ENCODE data around the gene ERICH2.
"Not testable (repeated sequence)": the region's sequence is repeated elsewhere in the genome, so short reads cannot be mapped to it uniquely, and the experiment has no call there.

ERICH2 gene, protein sequence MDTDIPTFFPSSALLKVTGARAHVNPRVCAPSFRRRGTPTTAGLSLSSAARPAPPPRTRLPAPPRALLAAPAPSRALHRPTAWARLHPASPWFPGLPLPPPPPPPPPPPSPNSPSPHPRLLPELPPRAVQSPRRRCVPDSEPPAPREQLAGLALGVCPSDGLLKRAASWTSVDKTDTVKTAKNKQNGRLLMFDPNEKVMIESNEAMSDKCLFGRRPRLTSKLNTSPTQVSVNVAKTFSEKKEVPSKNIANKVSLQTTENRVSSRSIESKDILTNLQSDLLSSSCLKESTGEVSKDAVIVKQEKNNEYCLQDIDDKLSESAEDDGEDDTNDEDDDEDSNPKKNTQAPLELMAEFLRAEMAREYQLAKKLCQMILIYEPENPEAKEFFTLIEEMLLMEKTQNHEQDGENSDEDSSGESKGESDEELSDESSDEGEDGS

DNA sequence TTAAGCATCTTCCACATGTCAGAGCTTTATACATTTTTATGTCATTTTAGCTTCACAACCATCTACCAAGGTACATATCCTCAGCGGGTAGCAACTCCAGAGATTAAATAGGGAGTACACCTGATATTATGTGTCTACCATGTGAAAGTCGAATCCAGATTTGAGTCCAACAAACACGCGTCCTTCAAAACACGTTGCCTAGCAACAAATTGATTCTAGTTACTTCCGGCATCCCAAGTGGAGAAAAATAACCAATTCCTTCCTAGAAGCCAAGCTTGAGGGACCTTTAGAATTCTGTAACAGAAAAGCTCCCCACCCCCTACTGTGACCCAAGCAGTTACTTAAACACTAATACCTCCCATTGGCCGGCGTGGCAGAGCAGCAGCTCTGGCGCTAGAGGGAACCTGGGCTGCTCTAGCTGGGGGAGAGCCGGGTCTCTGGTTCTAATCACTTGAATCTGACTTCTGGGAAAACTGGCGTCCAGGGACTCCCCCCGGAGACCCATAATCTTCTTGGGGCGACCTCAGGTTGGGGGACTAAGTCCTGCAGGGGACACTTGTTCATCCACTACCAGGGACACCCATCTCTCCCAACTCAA lies at the start of gene ERICH2:
Gene ERICH2 (plus strand): TSS at position 371 of the 598 bp plus-strand sequence. CDS start 304 bp downstream, outside the sequence.
- peak; percentile 10 for DNase-seq

DNA sequence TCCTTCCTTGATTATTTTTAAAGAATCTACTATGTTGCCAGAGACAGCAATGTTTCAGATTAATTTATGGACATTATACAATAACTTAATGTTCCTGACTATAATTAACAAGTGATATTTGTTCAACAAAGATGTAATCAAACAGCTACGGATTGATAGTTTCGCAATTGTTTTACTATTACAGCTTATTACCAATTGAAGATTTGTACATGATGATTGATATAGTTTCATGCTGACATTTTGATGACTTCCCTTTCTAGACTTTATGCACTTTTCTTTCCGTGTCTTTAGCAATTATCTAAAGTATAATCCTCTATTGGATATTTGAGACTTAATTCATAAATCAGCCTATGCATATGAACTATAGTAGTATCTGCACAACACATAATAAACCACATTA lies 48.5 kb upstream of the ERICH2 start:
- no peak for DNase-seq

DNA sequence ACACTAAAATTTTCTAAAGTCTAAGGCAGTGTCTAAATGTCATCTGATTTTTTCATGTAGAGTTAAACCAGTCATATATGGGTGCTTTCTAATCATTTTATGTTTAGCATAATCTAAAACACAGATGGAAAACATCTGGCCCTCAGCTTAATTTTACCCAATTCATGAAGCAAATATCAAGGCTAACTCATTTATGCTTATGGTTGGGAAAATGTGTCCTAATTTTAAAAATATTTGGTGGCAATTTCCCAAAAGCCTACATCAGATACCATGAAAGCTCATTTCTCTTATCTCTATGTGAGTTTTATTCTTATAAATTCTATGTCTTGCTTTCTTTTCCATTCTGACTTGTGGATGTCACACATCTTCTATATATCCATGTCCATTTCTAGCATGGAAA lies 47.9 kb upstream of the ERICH2 start:
- DNase-seq = no peak

DNA sequence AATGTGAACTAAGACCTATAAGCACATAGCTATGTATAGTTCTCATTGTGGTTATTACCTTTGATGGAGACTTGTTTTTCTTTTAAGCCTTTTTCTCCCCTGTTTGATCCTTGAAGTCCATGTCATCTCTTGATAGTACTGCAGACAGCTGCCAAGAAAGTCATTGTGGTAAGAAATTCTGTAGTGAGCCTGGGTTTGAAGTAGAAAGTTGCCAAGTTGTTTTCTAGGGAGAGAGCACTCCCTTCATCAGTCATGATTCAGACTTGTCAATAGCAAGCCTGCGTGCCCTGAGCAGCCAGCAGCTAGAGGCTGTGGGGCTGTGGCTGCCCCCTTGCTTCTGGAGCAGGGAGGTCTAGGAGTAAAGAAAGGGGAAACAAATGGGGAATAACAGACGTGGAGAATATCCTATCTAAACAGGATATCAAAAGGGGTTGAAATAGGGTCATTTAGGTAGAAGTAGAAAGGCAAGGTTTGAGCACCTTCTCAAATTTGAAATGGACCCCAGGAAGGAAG lies 46.7 kb upstream of the ERICH2 start:
- no peak for DNase-seq

DNA sequence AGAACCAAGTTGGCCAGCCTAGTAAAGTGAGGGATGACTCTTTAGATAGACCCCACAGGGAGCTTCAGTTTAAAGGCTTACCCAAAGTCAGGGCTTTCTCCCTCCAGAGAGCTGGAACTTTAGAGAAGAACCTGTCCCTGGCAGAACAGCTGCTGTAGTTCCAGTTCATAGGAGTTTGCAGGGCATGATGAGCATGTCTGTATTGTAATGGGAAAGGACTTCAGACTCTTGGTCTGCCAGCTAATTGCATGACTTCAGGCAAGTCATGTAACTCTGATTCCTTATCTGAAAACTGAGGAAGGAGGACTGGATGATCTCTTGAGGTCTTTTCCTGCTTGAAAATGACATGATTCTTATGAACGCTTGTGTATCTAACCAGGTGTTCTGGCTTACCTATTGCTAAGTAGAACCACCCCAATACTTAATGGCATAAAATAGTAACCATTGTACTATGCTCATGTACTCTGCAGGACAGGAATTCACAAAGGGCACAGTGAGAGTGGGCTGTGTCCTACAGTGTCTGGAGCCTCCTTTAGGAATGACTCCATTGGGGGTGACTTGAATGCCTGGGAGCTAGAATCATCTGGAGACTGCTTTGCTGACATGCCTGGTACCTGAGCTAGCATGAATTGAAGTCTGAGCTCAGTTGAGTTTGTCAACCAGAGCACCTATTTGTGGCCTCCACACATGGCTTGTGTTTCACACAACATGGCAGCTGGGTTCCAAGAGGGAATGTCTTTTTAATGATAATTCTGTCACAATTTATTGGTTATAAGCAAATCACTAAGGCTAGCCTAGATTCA lies 36.2 kb upstream of the ERICH2 start:
- DNase-seq = no peak

DNA sequence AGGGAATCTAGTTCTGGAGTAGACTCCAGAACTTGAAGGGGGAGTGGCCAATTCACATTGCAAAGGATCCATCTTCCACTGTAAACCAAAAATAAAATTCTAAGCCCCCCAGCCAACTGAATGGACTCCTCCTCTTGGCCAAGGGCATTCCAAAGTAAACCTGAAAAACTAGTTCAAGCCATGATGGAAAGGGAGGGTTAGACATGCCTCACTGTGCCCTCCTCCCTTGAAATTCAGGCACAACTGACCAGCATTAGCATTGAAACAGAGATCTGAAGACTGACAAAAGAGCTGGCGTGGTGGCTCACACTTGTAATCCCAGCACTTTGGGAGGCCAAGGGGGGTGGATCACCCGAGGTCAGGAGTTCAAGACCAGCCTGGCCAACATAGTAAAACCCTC lies 35.6 kb upstream of the ERICH2 start:
- not testable (repeated sequence) for DNase-seq

DNA sequence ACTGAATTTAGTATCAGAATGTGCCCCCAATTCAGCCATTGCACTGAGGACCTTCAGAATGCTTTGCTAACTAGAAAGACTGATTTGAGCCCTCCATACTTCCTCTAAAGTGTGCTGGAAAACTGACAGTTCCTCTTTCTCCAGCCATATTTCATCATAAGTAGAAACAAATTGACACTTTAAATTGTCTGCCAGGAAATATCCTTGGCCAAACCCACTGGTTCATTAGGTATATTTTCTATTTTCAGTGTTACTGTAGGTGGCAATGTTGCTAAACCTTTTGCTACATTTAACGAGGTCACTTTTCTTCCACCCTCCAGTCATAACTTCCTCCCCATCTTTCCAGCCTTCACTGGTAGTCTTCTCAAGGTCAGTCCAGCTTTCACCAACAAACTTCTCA lies 33.5 kb upstream of the ERICH2 start:
- DNase-seq = no peak

DNA sequence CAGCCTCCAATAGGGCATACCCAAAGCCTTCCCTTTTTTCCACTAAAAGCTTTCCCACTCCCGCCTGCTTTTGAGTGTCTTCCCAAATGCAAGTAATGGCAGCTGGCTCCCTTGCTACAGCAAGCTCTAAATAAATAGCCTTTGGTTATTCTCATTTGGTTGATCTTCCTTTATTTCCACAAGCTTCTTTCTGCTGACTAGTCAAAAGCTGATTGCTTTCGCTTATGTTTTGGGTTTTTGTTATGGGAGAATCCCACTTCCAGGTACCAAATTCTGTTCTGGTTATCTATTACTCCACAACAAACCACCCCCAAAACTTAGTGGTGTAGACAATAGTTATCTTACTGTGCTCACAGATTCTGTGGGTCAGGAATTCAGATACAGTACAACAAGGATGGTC lies 32.8 kb upstream of the ERICH2 start:
- no peak for DNase-seq

DNA sequence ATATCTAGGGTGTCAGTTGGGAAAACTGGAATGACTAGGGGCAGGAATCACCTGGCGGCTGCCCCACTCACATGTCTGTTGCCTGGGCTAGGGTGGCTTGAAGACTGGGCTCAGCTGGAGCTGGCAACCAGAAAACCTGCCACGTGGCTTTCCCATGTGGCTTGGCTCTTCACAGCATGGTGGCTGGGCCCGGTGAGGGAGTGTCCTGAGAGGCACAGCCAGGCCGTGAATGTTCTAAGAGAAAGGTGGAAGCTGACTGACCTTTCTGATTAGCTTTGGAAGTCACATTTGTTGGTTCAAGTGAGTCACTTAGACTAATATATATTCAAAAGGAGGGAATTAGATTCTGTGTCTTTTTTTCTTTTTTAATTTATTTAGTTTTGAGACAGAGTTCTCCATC lies 32.4 kb upstream of the ERICH2 start:
- no peak for DNase-seq

DNA sequence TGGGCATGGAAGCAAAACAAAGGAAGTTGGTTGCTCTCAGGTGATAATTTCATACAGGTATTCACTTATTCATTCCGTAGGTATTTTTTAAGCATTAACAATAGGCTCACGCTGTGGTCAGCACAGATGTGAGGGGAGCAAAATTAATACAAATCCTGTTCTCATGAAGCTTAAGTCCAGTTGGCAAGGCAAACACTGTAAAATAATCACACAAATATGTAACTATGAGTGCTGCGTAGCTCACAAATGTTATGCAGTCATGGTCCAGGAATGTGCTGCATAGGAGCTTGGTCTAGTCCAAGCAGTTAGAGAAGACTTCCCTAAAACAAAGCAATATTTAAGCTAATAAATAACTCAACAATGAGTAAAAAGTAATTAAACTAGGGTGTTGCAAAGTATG lies 31.1 kb upstream of the ERICH2 start:
- DNase-seq = no peak

DNA sequence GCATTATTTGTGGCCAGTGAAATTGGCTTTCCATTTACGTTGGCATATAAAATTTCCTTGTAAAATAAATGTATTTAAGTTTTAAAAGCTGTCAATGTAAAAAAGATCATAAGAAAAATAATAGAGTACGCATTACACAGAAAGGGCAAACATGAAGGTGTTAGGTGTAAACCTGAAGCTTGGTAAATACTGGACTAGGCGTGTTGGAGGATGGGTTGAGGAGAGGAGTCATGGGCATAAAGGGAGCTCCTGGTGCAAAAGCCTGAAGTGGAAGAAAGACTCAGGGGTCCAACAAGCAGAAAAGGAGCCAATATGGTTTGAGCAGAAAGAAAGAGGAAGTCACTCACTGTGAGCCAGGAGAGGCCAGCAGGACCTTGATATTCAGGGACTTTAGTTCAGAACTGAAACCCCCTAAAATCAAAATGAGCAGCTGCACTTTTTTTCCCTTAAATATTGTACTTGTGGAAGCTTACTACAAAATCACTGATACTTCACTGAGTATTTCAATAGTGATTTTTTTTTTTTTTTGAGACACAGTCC lies 30.6 kb upstream of the ERICH2 start:
- no peak for DNase-seq

DNA sequence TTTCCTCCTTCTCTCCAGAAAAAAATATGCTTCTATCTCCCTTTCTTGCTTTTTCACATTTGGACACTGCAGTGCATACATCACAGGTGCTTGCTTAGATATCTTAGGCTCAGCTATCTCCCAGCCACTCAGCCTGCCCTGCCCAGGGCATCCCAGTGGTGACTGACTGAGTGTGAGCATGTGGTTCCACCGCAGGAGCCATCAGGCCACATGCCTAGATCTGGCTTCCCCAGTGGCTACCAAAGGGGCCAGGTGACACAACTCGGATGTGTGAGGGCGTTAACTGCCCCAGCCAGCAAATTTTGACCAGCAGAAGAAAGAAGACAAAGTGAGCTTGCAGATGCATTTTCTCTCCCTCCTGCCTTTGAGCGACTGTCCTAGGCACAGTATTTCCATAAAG lies 29.5 kb upstream of the ERICH2 start:
- no peak for DNase-seq

DNA sequence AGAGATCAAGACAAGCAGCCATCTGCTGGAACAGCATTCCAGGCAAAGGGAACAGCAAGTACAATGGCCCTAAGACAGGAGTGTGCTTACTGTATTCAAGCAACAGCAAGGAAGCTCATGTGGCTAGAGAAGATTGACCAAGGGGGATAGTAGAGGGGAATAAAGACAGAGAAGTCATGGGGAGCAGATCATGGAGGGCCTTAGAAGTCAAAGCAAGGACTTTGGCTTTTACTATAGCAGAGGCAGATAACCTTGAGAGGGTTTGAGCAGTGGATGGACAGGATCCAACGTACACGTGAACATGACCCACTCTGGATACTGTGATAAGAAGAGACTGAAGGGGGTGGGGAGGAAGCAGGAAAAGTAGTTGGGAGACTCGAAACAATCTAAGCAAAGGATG lies 28.2 kb upstream of the ERICH2 start:
- DNase-seq = no peak

DNA sequence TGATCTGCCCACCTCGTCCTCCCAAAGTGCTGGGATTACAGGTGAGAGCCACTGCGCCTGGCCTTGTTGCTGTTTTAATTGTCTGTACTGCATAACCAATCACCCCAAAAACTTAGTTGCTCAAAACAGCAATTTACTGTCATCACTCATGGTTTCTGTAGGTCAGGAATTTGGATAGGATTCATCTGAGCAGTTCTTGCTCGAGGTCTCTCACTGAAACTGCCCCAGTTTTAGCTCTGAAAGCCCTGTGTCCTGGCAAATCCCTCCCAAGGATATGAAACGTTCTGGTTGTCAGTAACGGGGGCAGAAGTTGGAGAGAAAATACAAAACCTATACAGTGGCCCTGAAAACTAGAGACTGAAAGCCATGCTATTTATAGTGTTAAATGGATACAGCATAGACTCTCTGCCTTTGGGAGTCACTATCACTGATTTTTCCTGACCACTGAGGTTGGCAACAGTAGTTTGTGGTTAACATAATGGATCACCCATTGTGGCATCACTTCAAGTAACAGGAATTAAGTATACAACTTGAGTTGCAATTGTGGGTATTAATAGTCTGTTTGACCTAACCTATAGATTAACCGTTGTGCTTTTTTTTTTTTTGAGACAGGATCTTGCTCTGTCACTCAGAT lies 27.2 kb upstream of the ERICH2 start:
- DNase-seq = no peak

DNA sequence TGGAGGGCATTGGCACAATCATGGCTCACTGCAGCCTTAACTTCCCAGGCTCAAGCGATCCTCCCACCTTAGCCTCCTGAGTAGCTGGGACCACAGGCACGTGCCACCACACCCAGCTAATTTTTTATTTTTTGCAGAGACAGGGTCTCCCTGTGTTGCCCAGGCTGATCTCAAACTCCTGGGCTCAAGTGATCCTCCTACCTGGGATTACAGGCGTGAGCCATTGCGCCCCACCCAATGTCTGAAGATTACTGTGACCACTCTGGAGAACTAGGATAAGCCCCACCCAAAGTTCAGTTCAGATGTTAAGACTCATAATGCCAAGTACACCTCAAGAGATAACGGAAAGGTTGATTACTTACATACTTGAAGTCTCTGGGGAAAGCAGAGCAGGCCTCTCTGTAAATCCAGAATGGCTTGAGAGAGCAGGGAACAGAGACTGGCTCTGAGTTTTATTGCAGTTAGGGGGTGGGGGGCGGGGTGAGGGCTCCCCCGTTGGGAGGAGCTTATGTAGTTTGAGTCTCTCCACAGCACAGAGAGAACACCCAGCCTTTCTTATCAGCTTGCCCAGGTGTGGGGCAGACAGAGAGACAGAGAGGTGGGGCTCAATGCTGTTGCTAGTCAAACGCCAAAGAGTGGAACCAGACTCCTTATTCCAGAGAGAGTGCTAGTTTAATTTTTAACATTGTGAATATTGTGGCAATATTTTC lies 26.5 kb upstream of the ERICH2 start:
- DNase-seq = no peak

DNA sequence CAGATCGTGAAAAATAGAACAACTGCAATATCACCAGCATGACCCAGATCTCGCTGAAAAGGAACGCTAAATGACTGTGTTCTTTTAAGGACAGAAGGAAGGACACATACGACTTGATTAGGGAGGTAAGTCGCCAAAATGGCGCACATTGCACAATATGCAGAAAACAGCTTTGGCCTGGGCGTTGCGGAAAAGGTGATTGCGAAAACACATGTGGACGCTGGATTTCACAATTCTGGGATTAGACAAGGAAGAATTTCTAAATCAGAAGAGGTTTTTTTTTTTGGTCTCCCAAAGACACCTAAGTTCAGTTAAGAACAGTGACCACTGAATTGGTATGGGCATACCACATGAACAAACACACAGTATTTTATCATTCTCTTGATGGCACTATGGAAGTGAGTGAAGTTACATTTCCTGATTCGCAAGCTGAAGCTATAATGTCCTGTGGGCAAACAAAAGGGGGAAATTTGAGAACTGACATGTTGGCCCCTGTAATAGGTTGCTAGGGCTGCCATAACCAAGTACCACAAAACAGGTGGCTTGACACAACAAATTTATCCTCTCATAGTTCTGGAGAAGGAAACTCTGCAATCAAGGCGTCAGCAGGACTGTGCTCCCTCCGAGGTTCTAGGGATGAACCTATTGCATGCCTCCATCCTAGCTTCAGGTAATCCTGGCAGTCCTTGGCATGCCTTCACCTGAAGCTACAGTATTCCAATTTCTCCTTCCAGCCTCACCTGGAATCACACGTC lies 25.8 kb upstream of the ERICH2 start:
- no peak for DNase-seq

DNA sequence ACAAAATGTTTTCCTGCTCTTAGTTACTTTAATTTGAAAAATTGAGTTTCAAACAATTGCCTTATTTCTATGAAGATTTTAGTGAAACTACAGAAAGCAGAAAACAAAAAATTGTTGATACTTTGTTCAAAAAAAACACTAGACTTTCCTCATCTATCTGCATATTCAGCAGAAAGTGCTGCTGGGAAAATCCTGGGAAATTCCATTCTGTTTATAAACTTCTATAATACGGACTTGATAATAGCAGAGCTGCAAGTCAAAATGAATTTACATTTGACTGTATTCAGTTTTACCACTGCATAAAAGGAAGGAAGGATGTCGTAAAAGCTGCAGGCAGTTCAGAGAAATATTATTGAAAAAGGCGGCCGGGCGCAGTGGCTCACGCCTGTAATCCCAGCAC lies 24.9 kb upstream of the ERICH2 start:
- no peak for DNase-seq

DNA sequence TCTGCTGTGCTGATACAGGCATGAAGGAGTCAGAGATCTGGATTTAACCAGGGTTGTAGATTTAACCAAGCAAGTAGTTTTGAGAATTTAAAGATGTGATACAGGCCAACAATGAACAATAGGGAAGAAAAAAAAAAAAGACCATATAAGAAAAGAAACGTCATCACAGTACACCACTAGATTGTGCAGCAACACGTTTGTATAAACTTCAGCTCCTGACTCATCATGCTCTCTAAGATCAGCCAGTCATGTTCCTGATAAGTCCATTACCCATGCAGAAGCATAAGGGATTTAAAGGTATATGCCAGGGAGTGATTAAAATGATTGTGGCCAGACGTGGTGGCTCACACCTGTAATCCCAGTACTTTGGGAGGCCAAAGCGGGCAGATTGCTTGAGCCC lies 22.3 kb upstream of the ERICH2 start:
- no peak for DNase-seq

DNA sequence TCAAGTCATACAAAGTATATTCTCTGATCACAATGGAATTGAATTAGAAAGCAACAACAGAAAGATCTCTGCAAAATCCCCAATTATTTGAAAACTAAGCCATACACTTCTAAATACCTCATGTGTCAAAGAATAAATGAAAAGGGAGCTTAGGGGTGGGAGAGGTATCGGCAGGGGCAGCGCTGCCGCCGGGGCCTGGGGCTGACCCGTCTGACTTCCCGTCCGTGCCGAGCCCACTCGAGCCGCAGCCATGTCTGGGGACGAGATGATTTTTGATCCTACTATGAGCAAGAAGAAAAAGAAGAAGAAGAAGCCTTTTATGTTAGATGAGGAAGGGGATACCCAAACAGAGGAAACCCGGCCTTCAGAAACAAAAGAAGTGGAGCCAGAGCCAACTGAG lies 18.6 kb upstream of the ERICH2 start:
- not testable (repeated sequence) for DNase-seq

DNA sequence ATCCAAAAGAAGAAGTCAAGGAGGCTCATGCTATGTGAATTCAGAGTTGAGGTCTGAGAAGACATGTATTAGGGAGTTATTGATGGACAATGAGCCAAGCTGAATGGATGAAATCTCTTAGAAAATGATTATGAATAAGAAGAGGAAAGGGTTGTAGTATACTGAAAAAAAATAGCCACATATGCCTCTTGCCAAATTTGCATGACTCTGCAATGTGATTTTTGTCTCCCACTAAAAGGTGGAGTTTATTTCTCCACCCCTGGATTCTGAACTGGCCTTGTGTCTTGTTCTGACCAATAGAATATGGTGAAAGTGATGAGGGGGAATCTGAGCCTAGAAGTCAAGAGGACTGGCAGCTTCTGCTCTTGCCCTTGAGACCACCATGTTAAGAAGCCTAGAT lies 8.6 kb upstream of the ERICH2 start:
- DNase-seq = no peak

DNA sequence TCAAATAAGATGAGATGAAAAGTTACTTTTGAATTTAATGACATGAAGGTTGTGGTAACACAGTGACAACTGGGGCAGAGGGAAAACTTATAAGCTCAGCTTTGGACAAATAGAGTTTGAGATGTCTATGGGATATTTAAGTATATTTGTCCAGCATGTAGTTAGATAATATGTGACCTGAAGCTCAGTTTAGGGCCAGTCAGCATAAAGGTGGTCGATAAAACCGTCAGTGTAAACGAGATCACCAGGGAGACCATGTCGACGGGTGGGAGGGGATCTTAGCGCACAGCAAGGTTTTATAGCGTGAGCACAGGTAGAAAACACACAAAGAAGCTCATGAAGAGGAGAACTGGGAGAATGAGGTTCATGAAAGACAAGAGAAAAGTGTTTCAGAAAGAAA lies 7.4 kb upstream of the ERICH2 start:
- no peak for DNase-seq

Measured in NCI-H187 treated with DMSO at 0.1 percent for 48 hours (cell line).